GM21717 (cell line): Measurements from ENCODE around the gene SIVA1.

Experiments
- ATAC-seq: cut with Tn5 transposase; IDR thresholded peaks from one replicate; pipeline ENCODE4 v1.9.1; 2021; ENCODE audit warnings: mild to moderate bottlenecking, moderate library complexity; ENCODE audit not compliant: unreplicated experiment

Gene SIVA1

DNA sequence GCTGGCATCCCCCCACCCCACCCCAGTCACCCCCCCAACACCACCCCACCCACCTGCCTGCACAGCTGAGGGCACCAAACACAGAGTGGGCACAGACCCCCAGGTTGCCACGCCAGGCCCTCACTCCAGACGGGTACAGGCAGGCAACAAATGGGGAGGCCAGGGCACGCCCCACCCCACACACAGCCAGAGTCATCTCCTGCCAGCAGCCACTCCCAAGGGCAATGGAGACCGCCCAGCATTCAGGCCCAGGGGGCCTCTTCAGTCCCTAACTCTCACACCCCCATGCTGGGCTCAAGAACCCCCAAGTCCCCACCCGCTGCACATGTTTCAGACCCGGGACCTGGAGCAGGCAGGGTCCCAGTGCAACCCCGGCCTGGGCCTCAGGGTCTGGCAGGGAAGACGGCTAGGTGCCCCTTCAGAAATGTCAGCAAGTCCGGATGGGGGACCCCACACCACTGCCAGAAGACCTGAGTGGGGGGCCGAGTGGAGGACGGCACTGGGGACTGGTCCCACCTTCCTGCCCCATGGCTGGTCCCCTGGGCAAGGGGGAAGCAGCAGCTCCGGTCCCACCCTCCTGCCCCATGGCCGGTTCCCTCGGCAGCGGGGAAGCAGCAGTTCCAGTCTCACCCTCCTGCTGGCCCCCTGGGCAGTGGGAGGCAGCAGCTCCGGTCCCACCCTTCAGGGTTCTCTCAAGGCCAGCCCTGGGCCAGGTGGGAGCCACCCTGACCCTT is 30.7 kb downstream of the SIVA1 start:
- ATAC-seq: no peak

DNA sequence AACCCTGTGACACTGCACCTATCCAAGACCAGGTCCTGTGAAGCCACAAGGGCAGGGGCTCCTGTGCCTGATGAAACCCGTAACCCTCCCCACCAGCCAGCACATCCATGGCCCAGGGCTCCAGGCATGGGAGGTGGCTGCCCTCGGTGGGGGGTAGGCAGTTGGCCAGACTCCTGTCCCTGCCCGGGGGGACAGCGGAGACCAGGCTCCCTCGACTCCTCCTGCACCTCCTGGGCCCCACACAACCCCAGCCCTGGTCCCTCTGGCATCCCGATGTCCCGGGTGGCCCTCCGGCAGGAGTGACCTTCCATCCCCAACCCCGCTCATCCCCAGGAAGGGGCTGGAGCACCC is 31.2 kb downstream of the SIVA1 start:
- ATAC-seq: no peak

DNA sequence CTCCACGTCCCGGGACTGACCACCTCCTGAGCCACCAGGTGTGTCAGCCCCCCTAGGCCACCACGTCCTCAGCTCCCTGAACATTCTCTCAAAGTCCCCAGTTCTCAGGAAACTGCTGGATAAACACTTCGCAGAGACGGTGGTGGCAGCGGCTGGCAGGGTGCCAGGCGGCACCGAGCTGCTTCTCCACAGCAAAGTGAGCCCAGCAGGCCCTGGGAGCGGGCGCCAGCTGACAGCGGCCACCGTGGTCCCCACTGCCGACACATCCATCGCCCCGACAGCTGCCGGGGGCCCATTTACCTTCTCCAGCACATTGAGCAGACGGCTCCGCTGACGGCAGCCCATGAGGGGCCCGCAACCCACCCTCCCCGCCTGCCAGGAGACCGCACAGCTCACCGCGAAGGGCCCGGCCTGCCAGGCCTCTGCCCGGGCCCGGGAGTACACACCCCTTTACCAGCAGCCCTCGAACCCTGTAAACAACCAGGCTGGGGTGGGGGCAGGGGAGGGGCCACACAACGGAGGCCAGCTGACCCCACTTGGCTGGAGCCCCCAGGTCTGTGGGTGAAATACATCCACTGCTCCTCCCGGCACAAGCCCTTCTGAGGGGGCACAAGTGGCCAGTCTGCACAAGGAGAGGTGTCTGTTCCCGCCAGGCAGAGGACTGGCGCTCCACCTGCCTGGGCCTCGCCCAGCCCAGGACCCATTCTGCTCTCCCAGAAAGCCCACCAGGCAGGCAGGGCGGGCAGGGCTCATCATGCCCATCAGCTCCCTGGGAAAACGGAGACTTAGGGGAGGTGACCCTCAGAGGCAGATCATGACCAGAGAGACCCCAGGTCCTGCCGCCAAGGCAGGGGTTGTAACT is 32.1 kb downstream of the SIVA1 start:
- no peak for ATAC-seq

DNA sequence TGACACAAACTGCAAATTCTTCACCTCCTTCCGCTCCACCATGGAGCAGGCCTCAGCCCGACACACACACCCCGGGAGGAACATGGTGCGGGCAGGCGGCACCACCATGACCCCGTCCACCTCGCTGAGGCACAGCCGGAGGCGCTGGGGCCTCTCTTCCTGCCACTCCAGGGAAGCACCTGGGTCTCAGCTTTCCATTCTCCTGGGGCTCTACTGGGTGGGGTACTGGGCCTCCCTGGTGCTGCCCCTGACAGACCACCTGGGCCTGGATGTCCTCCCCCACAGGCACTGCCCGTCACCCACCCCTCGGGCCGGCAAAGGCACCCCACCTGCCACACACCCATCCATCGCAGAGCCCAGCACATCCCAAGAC is 32.7 kb downstream of the SIVA1 start:
- no peak for ATAC-seq

DNA sequence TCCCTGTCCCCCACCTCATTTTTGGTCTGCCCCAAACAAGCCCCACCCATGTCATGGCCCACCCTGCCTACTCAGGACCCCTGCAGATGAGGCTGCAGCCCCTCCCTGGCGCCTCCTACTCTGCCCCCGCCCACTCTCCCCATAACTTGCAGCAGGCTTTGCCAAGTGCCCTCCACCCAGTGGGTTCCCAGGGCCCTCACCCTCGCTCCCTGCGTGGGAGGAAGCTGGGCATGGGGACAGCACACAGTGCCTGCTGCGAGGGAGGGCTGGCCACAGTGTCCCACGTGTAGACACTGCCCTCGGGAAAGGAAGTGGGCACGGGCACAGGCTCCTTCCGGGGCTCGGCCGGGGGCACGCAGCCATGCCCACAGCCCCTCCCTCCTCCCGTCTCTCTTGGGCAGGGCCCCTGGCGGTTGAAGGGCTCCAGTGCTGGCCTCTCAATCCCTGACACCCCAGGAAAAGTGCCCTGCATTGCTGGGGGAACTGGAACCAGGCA is 33.2 kb downstream of the SIVA1 start:
- no peak for ATAC-seq

DNA sequence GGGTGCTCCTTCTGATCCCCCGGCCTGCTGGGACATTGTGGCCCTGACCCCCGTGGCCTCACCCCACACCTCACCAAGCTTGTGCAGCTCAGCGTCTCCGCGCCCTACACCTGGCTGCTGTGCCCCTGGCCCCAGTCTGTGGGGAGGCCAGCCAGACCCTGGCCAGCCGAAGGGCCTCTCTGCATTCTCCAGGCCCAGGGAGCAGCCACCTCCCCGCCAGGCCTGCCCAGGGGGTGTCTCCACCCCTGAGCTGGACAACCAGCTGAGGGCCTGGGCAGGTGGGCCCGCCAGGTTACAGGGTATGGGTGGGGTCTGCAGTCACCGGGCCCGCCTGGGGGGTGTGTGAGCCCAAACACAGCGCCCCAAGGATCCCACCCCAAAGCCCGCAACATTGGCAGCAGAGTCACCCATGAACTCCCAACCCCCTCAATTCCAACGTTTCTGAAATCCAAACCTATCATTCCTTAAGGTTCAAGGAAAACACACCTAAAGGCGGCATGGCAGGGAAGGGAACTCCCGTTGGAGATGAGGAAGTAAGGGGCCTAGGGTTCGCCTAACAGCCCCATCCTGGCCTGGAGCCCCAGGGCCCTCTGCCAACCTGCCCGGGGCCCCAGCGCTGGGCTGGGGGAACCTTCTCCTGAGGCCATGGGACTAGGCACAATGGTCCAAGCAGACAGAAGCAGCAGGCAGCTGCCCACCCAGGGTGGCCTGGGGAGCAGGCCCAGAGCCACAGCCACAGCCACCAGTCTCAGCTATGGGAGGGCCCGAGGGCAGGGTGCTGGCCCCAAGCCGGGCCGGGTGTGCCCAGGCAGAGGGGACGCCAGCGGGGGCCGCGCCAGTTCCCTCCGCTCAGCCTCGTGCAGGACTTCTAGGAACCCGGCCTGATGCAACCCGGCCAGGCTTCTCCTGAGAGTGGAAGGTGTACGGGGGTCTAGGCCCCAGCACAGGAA is 34.1 kb downstream of the SIVA1 start:
- ATAC-seq: no peak

DNA sequence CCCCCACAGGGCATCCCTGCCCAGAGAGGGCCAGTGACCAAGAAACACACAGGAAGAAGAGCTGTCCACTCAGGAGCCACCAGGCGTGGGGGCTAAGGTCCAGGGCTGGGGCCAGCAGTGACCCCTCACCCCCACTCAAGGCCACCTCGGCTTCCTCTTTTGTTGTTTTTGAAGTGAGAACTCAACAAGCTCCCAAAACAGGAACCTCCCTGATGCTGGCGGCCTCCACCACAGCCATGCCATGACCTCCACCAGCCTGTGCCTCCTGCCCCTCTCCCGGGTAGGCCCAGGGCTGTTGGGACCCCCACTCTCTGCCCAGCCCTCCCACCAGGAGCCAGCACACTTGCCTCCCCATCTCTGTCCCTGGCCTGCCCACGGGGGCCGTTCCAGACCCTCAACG is 34.8 kb downstream of the SIVA1 start:
- no peak for ATAC-seq

DNA sequence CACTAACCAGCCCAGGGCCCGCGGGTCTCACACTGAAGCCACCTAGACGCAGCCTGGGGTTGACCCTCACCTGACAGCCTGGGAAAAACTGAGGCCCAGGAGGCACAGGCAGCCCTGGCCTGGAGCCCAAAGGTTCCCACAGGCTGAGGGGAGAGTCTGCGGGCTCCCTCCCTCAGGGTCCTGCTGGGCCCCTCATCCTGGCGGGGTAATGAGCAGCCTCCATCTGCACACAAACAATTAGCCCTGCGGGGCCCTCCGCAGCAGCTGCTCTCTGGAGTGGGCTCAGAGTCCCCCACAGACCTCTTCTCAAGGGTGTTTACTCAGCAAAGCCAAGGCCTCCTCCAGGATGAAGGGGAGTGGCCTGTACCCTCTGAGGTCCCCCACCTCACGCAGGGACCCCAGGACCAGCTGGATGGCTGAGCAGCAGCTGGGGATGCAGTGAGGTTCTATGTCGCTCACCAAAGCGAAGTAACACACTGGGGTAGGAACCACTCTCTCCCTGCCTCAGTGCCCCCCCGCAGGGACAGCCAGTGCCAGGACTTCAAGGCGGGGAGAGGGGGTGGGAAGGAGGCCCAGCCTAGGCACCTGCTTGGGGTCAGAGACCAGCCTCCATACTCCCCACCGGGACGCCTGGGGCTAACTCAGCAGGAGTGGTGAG is 35.3 kb downstream of the SIVA1 start:
- ATAC-seq: no peak

DNA sequence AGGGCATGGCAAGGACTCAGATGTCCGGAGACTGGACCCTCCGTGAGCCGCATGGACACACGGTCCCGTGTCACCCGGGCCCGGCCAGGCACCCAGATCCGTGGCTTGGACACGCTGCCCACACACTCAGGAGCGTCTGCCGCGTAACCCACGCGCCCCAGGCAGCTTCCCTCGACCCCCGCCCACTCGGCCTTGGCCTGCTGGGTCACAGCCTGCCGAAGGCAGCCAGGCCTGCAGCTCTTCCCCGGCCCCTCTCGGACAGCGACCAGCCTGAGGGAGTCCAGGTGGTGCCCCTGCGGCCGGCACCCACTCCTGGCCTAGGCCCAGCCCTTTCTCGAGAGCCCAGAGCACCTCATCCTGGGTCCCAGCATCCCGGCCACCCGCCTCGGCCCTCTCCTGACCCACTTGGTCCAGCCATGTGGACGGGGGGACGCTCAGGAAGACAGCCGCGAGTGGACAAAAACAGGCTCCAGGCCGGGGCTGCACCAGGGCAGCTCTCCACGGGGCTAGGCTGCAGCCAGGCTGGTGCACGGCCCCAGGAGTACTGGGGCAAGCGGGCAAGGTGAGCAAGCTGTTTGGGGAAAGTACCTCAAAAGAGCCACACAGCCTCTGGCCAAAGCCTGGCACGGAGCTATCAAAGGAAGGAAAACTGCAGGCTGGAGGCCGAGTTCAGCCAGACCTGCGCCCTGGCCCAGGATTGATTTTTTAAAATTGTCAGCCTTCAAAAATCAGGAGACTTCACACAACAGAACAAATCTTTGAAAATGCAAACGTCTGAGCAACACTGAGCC is 36.1 kb downstream of the SIVA1 start:
- no peak for ATAC-seq

DNA sequence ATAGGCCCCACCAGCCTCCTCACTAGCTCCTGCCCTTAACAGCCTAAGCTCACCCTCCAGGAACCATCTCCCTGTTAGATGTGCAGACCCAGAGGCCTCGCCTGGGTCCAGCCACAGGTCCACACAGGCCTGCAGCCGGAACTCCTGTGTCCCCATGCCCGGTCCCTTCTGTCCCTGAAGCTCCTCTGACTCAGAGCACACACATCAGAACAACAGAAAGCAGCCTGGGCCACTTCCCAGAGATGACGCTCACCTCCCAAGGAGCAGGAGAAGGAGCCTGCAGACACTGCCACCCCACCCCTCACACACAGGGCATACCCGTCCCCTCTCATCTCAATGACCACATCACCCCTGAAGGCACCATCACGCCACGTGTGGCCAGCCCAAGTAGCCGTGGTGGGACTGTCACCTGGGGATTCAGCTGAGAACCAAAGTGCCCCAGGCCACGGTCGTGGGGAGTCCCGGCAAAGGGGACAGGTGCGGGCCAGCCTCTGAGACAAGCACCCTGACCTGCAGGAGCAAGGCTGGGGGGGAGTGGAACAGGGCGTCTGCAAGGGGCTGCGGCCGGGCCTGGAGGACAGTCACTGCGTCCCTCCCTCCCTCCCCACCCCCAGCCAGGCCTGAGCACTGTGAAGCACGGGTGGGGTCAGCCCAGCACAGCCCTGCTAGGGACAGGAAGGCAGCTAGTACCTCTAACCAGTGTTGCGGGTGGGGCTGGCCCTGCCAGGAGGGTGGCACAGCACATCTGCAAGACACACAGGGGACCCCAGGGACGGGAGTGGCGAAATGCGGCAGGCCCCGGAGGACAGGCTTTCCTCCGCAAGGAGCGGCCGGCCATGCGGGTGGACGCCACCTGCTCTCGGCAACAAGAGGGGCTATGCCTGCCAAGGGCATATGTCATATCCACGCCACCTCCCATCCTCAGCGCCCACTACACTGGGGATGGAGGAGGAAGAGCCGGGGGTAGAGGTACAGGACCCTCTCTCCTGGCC is 37.1 kb downstream of the SIVA1 start:
- no peak for ATAC-seq

DNA sequence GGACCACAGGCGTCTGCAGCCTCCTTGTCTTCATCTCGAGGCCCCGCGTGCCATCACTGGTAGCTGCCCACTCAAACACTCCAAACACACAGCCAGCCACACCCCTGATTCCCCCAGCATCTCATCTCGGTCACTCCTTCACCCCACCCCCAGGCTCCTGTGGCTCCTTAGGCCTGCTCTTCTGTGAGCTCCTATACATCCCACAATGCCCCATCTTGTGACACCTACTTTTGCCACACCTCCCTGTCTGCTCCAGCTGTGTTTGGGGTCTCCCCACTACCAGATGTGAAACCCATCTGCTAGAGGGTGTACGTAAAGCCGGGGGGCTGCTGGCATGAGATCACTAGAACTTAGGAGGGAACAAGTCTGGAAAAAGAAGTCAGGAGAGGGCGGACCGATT is 38.5 kb downstream of the SIVA1 start:
- no peak for ATAC-seq

DNA sequence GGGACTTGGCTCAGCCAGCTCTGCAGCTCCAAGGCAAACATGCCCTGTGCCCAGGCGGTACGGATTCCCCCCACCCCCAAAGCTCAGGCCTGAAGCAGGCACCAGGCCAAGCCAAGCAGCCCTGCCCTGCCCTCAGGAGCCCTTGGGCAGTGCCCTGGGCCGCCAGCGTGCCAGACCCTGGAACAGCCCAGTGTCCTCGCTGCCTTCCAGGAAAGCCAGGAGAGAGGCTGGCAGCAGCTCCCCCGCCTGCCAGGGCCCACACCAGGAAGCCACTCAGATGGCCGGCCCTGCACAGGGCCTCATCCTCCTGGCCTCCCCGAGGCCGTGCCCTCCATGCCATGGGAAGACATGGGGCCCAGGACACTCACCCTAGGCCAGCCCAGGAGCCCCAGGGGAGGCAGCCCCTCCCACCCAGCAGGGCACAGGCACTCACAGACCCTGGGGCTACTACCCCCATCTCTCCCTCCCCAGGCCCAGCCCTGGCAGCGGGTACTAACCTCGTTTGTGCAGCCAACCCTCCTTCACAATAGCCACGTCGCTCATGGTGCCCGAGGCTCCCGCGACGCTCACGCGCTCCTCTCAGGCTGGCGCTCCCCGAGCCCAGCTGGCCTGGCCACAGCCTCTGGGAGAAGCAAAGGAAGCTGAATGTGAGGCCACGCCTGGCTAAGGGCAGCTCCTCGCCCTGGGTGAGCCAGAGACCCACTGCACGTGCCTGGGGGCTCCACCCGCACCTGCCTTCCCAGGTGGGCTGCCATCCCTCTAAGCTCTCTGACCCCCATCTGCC is 39.3 kb downstream of the SIVA1 start:
- ATAC-seq: no peak

DNA sequence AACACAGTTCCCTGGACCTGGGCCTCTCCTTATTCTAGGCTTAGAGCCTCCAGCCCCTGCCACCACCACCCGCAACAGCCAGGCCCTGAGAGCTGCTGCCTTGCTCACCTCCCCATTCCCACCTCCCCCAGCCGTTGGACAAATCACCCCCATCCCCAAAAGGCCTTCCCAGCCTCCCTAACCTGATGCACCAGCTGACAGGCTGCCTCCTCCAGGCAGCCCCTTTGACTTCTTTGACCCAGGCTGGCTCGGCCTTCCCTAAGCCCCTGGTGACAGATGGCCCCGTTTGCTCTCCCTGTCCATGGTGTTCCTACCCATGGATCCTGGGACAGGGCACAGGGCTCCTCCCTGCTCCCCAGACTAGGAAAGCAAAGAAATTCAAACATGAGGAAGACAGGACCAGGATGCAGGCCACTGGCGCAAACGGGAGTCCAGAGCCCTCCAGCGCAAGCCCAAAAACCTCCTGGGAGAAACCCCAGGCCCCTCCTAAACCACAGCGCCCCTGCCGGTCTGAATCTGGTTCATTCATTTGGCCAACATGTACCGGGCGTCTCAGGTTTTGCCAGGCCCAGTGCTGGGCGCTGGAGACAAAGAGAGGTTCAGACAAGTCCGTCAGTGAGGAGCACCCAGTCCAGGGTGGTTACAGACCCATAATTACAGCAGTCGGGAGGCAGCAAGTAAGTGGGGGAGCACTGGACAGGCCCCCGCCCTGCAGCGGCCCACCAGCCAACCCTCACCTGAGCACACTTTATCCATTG is 40.2 kb downstream of the SIVA1 start:
- ATAC-seq: no peak

DNA sequence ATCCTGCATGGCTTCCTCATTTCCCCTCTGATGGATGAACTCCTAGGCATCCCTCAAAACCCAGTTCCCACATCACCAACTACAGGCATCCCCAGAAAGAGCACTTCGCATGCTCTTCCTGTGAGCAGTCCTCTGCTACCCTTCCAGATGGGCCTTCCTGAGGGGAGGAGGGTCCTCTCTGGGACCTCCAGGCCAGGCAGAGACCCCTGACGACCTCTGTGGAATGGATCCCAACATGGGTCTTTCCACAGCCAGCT is 40.7 kb downstream of the SIVA1 start:
- no peak for ATAC-seq

DNA sequence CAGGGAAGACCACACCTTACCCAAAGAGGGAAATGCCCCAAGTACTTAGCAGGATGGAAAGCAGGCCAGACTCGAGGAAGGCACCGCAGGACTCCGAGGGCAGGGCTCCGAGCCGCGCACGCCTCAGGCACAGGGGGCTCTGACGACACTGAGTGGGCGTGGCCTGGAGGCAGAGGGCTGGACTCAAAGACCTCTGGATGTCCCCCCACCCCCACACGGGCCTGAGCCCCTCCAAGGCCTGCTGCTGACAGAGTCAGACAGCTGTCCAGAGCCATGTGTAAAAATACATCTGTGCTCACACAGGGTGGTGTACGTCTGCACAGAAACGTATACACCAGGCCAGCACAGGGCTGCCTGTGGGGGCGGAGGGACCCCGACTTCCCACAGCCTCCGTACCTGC is 41.2 kb downstream of the SIVA1 start:
- no peak for ATAC-seq

DNA sequence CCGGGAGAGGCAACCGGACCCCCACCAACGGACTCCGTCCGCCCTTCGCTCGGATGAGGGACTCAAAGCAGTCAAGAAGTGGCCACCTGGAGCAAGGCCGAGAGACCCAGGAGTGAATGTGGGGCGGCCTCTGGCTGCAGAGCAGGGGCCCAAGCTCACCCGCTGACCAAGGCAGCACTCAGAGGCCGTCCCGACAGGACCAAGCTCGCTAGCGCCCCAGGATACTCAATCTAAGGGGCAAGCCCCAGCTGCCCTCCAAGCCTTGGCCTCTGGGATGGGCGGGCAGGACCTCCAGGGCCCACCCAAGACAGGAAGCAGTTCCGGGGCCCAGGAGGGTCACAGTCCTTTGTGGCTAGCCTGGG is 41.7 kb downstream of the SIVA1 start:
- ATAC-seq: no peak

DNA sequence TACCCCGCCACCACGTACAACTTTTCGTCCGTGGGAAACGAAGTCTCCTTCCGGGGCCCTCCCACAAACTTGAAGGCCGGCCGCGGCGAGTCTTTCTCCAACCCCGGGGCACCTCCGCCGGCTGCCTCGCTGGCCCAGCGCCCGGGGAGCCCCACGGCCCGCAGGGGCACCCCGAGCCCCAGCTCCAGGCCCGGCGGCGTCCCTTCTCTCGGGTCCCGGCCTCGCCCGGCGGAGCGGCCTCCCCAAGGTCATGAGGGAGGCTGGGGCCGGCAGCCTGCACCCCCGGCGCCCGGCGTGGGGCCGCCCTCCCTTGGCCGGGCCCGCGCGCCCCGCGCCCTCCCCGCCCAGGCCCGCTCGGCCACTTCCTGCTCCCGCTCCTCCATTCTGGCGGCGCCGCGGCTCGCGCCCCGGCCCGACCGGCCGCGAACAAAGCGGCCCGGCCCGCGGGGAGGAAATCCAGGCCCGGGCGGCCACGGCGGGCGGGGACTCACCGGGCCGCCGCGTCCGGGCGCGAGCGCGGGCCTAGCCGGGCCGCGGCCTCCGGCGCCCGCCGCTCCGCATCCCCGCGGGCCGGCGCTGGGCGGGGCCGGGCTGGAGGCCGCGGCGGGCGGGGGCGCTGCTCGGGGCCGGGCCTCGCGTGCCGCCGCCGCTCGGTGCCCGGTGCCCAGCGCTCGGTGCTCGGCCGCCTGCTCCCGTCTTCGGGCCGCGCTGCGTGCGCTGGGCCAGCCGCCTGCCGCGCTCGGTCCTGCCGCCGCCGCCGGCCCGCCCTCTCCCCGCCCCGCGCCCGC is 42.2 kb downstream of the SIVA1 start, which contains the start of gene AKT1:
AKT1 (minus strand) TSS at position 756 of the 788 bp plus-strand sequence. CDS start 3,105 bp downstream, outside the sequence.
- no peak for ATAC-seq
